ENCODE results near the gene LAMC1.

DNA sequence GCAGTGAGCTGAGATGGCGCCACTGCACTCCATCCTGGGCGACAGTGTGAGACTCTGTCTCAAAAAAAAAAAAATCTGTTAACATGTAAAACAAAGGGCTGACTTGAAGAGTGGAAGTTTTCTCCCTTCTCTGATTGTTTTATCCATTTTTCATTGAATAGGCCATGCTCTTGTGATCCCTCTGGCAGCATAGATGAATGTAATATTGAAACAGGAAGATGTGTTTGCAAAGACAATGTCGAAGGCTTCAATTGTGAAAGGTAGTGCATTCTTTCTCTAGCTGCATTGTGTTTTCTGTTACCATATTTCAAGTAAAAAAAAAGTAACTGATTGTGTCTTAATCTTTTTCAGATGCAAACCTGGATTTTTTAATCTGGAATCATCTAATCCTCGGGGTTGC lies 93.2 kb downstream of the LAMC1 start:
- TF ChIP-seq, protein P1, sequence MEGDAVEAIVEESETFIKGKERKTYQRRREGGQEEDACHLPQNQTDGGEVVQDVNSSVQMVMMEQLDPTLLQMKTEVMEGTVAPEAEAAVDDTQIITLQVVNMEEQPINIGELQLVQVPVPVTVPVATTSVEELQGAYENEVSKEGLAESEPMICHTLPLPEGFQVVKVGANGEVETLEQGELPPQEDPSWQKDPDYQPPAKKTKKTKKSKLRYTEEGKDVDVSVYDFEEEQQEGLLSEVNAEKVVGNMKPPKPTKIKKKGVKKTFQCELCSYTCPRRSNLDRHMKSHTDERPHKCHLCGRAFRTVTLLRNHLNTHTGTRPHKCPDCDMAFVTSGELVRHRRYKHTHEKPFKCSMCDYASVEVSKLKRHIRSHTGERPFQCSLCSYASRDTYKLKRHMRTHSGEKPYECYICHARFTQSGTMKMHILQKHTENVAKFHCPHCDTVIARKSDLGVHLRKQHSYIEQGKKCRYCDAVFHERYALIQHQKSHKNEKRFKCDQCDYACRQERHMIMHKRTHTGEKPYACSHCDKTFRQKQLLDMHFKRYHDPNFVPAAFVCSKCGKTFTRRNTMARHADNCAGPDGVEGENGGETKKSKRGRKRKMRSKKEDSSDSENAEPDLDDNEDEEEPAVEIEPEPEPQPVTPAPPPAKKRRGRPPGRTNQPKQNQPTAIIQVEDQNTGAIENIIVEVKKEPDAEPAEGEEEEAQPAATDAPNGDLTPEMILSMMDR (optimal IDR thresholded peaks at IDR 0.05 in 1 of 3, IDR thresholded peaks at IDR 0.05 in 1 of 3, conservative IDR thresholded peaks at IDR 0.05 in 1 of 3; ENCODE audit: extremely low read depth in 1 of 3, insufficient read depth in 2 of 3, low read length in 3 of 3): no peak
- no peak for TF ChIP-seq EZH2 (IDR thresholded peaks at IDR 0.05; ENCODE audit: low read length)

Data from keratinocyte (primary cell).